K562 (cell line): ENCODE data around the gene MAP3K6. TPM values are rescaled to one million over a fixed set of nuclear protein-coding genes. Genes with fewer than 3 reads are reported as not detected.

Source experiments
- CREM ChIP-seq: IDR thresholded peaks from 2 replicates; pipeline ENCODE4 v1.6.1; 2014; ENCODE audit warnings: antibody characterized with exemption, low read depth
- DPF2 ChIP-seq: fragments of 450-650 bp; IDR thresholded peaks from 2 replicates; pipeline ENCODE4 v1.6.1; 2016
- HNRNPLL ChIP-seq: fragments of 200-400 bp; formaldehyde crosslinking; IDR thresholded peaks from 2 replicates; pipeline ENCODE4 v1.6.1; 2017; ENCODE audit warnings: low read length, low read depth, mild to moderate bottlenecking; ENCODE audit not compliant: poor library complexity, severe bottlenecking
- KDM2B ChIP-seq: fragments of 250-450 bp; sonication (Bioruptor Pico); IDR thresholded peaks from 2 replicates; pipeline ENCODE4 v1.8.0; 2021; ENCODE audit warnings: mild to moderate bottlenecking, moderate library complexity
- LARP7 ChIP-seq: fragments of 450-650 bp; IDR thresholded peaks from 2 replicates; pipeline ENCODE4 v1.6.1; 2016
- PCBP1 ChIP-seq: fragments of 200-400 bp; formaldehyde crosslinking; IDR thresholded peaks from 2 replicates; pipeline ENCODE4 v1.6.1; 2018; ENCODE audit warnings: mild to moderate bottlenecking, low read depth, low read length; ENCODE audit not compliant: poor library complexity, severe bottlenecking
- SIN3A ChIP-seq, 2 experiments: fragments of 150-350 bp in 1 of 2; IDR thresholded peaks; 2 replicates each; pipeline ENCODE4 v1.6.1; 2011 to 2016; ENCODE audit warnings: borderline replicate concordance in 2 of 2, low read depth in 2 of 2, low read length in 2 of 2, mild to moderate bottlenecking in 2 of 2, moderate library complexity in 2 of 2; ENCODE audit not compliant: control insufficient read depth in 1 of 2
- SPI1 ChIP-seq: IDR thresholded peaks from 2 replicates; pipeline ENCODE4 v1.6.1; 2011; ENCODE audit warnings: low read depth, low read length, control low read depth, borderline replicate concordance
- ZNF224 ChIP-seq: sonication (generic); formaldehyde crosslinking; IDR thresholded peaks from 2 replicates; pipeline ENCODE4 v1.8.0; 2022; ENCODE audit warnings: mild to moderate bottlenecking, missing genetic modification reagents
- polyA plus RNA-seq, 8 experiments: library from polyadenylated mRNA; depleted of rRNA in 4 of 8; stranded (reverse) in 5 of 8; unstranded in 3 of 8; fragments of >200 nt; fragmentation: Nextera tagmentation in 2 of 8; fragmentation: Illumina TruSeq in 1 of 8; extraction: Ambion mirVana in 2 of 8; extraction: Trizol in 1 of 8; gene quantifications; 2 replicates each; pipeline versions ENCODE4 v1.2.1 to v1.2.3, GENCODE V29; 2011 to 2014; ENCODE audit warnings: inconsistent platforms in 1 of 8, missing spikeins in 1 of 8
- total RNA-seq, 7 experiments: library from RNA; depleted of rRNA in 6 of 7; stranded (reverse); fragments of >200 nt in 6 of 7; fragmentation: Illumina TruSeq in 2 of 7; extraction: Trizol in 2 of 7; gene quantifications; 2 replicates each; pipeline versions ENCODE4 v1.2.1 to v1.2.3, GENCODE V29; 2011 to 2021; ENCODE audit warnings: low replicate concordance in 1 of 7
- TF ChIP-seq, protein P1 (sequence below): fragments of 200-800 bp; sonication (Bioruptor generic); IDR thresholded peaks from 2 replicates; pipeline ENCODE4 v1.6.1; 2017; ENCODE audit warnings: missing genetic modification characterization, missing compliant biosample characterization
- TF ChIP-seq, protein P2 (sequence below): IDR thresholded peaks from 3 replicates; pipeline ENCODE4 v1.6.1; 2011; ENCODE audit warnings: borderline replicate concordance, mild to moderate bottlenecking, moderate library complexity; ENCODE audit not compliant: insufficient read length; ENCODE audit errors: extremely low read depth
- TF ChIP-seq, protein P3 (sequence below): fragments of 450-650 bp; IDR thresholded peaks from 2 replicates; pipeline ENCODE4 v1.6.1; 2017; ENCODE audit warnings: mild to moderate bottlenecking, moderate library complexity
- TF ChIP-seq, protein P4 (sequence below): sonication (generic); formaldehyde crosslinking; IDR thresholded peaks from 2 replicates; pipeline ENCODE4 v1.8.0; 2023; ENCODE audit warnings: mild to moderate bottlenecking, missing genetic modification reagents
- TF ChIP-seq, protein P5 (sequence below), 2 experiments: IDR thresholded peaks; 2 replicates each; pipeline ENCODE4 v1.6.1; 2011; ENCODE audit warnings: borderline replicate concordance in 1 of 2, control low read depth in 1 of 2, low read depth in 1 of 2, low read length in 1 of 2, mild to moderate bottlenecking in 1 of 2, mixed read lengths in 1 of 2, moderate library complexity in 1 of 2; ENCODE audit not compliant: insufficient read depth in 1 of 2, insufficient read length in 1 of 2, poor library complexity in 1 of 2, severe bottlenecking in 1 of 2; ENCODE audit errors: extremely low read depth in 1 of 2
- TF ChIP-seq, protein P6 (sequence below): fragments of 450-650 bp; formaldehyde crosslinking; IDR thresholded peaks from 2 replicates; pipeline ENCODE4 v1.4.0; 2020; ENCODE audit warnings: mild to moderate bottlenecking

Gene MAP3K6
- total and polyA plus RNA-seq, 9 of the 15 experiments (the other 6 are each of a cell fraction or from before 2014, with no cell fraction given) = 0.99 to 21.9 (median 7.0) TPM

DNA sequence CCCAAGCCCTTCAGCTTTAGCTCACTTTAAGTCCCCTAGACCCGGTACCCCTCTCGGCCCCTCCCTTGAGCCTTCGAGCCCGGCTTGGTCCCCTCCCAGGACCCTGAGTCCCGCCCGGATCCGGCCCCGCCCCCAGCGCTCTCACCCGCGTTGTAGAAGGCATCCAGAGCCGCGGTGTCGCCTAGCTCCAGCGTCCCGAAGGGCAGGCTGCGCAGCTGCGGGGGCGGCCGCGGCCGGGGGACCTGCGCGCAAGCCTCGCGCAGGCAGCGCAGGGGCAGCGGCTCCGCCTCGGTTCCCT, 699 bp downstream of the MAP3K6 start (continued):
- TF ChIP-seq CREM (peak; percentile 61), DPF2 (no peak), SIN3A (IDR thresholded peaks at IDR 0.05; ENCODE audit: borderline replicate concordance in 2 of 2, control insufficient read depth in 1 of 2, low read depth in 2 of 2, low read length in 2 of 2) (0 out of 4 replicates have a peak, but pooled peaks of 1 of the 2 experiments have one; percentile 1), ZNF224 (CRISPR knock-in tag) (no peak), KDM2B (CRISPR knock-in tag) (no peak), LARP7 (no peak), SPI1 (no peak), PCBP1 (peak; percentile 17), HNRNPLL (peak; percentile 96)
- TF ChIP-seq, protein P1, sequence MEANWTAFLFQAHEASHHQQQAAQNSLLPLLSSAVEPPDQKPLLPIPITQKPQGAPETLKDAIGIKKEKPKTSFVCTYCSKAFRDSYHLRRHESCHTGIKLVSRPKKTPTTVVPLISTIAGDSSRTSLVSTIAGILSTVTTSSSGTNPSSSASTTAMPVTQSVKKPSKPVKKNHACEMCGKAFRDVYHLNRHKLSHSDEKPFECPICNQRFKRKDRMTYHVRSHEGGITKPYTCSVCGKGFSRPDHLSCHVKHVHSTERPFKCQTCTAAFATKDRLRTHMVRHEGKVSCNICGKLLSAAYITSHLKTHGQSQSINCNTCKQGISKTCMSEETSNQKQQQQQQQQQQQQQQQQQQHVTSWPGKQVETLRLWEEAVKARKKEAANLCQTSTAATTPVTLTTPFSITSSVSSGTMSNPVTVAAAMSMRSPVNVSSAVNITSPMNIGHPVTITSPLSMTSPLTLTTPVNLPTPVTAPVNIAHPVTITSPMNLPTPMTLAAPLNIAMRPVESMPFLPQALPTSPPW (CRISPR knock-in tag) = peak; percentile 39; the same call in 1 of the 2 replicates
- TF ChIP-seq, protein P2, sequence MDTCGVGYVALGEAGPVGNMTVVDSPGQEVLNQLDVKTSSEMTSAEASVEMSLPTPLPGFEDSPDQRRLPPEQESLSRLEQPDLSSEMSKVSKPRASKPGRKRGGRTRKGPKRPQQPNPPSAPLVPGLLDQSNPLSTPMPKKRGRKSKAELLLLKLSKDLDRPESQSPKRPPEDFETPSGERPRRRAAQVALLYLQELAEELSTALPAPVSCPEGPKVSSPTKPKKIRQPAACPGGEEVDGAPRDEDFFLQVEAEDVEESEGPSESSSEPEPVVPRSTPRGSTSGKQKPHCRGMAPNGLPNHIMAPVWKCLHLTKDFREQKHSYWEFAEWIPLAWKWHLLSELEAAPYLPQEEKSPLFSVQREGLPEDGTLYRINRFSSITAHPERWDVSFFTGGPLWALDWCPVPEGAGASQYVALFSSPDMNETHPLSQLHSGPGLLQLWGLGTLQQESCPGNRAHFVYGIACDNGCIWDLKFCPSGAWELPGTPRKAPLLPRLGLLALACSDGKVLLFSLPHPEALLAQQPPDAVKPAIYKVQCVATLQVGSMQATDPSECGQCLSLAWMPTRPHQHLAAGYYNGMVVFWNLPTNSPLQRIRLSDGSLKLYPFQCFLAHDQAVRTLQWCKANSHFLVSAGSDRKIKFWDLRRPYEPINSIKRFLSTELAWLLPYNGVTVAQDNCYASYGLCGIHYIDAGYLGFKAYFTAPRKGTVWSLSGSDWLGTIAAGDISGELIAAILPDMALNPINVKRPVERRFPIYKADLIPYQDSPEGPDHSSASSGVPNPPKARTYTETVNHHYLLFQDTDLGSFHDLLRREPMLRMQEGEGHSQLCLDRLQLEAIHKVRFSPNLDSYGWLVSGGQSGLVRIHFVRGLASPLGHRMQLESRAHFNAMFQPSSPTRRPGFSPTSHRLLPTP = no peak
- TF ChIP-seq, protein P3, sequence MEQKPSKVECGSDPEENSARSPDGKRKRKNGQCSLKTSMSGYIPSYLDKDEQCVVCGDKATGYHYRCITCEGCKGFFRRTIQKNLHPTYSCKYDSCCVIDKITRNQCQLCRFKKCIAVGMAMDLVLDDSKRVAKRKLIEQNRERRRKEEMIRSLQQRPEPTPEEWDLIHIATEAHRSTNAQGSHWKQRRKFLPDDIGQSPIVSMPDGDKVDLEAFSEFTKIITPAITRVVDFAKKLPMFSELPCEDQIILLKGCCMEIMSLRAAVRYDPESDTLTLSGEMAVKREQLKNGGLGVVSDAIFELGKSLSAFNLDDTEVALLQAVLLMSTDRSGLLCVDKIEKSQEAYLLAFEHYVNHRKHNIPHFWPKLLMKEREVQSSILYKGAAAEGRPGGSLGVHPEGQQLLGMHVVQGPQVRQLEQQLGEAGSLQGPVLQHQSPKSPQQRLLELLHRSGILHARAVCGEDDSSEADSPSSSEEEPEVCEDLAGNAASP = no peak
- TF ChIP-seq, protein P4, sequence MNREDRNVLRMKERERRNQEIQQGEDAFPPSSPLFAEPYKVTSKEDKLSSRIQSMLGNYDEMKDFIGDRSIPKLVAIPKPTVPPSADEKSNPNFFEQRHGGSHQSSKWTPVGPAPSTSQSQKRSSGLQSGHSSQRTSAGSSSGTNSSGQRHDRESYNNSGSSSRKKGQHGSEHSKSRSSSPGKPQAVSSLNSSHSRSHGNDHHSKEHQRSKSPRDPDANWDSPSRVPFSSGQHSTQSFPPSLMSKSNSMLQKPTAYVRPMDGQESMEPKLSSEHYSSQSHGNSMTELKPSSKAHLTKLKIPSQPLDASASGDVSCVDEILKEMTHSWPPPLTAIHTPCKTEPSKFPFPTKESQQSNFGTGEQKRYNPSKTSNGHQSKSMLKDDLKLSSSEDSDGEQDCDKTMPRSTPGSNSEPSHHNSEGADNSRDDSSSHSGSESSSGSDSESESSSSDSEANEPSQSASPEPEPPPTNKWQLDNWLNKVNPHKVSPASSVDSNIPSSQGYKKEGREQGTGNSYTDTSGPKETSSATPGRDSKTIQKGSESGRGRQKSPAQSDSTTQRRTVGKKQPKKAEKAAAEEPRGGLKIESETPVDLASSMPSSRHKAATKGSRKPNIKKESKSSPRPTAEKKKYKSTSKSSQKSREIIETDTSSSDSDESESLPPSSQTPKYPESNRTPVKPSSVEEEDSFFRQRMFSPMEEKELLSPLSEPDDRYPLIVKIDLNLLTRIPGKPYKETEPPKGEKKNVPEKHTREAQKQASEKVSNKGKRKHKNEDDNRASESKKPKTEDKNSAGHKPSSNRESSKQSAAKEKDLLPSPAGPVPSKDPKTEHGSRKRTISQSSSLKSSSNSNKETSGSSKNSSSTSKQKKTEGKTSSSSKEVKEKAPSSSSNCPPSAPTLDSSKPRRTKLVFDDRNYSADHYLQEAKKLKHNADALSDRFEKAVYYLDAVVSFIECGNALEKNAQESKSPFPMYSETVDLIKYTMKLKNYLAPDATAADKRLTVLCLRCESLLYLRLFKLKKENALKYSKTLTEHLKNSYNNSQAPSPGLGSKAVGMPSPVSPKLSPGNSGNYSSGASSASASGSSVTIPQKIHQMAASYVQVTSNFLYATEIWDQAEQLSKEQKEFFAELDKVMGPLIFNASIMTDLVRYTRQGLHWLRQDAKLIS (CRISPR knock-in tag) = 0 out of 2 replicates have a peak, but pooled peaks have one; percentile 19
- TF ChIP-seq, protein P5, sequence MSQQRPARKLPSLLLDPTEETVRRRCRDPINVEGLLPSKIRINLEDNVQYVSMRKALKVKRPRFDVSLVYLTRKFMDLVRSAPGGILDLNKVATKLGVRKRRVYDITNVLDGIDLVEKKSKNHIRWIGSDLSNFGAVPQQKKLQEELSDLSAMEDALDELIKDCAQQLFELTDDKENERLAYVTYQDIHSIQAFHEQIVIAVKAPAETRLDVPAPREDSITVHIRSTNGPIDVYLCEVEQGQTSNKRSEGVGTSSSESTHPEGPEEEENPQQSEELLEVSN (IDR thresholded peaks at IDR 0.05; ENCODE audit: borderline replicate concordance in 1 of 2, extremely low read depth in 1 of 2, insufficient read depth in 1 of 2, insufficient read length in 1 of 2, low read depth in 1 of 2, low read length in 1 of 2, poor library complexity in 1 of 2, severe bottlenecking in 1 of 2) = peak in 1 of 2 experiments; percentile 11
- TF ChIP-seq, protein P6, sequence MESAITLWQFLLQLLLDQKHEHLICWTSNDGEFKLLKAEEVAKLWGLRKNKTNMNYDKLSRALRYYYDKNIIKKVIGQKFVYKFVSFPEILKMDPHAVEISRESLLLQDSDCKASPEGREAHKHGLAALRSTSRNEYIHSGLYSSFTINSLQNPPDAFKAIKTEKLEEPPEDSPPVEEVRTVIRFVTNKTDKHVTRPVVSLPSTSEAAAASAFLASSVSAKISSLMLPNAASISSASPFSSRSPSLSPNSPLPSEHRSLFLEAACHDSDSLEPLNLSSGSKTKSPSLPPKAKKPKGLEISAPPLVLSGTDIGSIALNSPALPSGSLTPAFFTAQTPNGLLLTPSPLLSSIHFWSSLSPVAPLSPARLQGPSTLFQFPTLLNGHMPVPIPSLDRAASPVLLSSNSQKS (CRISPR knock-in tag) = no peak
